K562 (cell line): ENCODE measurements around the gene TECPR2. TPM values are rescaled to one million over a fixed set of nuclear protein-coding genes. Genes with fewer than 3 reads are reported as not detected.

Source experiments
- ATAC-seq: fragments of 200-7000 bp; cut with Tn5 transposase; 3 replicates; pipeline ENCODE4 v1.9.1; 2020; ENCODE audit warnings: moderate library complexity
- BruUV-seq: library from RNA; stranded (reverse); fragments of 400-500 nt; replicated peaks from 2 replicates; lab custom pipeline; 2021; lab: Mats Ljungman, UMichigan
- CTCF ChIA-PET: fragments of 300-600 bp; formaldehyde crosslinking; extraction: SDS; loops from one replicate; lab custom pipeline; 2021; ENCODE audit warnings: low intra/inter-chr PET ratio; lab: Yijun Ruan, JAX
- POLR2A ChIA-PET: fragments of 300-600, 350-650 bp; sonication (Branson Sonifier 250); formaldehyde crosslinking; extraction: SDS; loops from one replicate; lab custom pipeline; 2021; ENCODE audit warnings: antibody characterized with exemption, inconsistent platforms; lab: Yijun Ruan, JAX
- DNase-seq, 4 experiments: peaks; one replicate each; pipeline versions ENCODE4 v3.0.0 to v3.0.0-alpha.2; 2011 to 2018; ENCODE audit warnings: low spot score in 3 of 4, mixed read lengths in 3 of 4; ENCODE audit errors: extremely low read depth in 1 of 4
- FAIRE-seq: peaks from 2 replicates; lab custom pipeline; 2011; peaks lifted over from hg19 to GRCh38; lab: Jason Lieb, UNC
- H2AFZ ChIP-seq: 2 replicates; pipeline ENCODE4 v1.6.0; 2011; ENCODE audit warnings: low read depth, low read length, control low read depth, inconsistent platforms
- H3K27ac ChIP-seq: fragments of 200-600 bp; 3 replicates; pipeline ENCODE4 v1.8.0; 2011; ENCODE audit warnings: low read depth, mild to moderate bottlenecking, control low read depth, inconsistent platforms, low read length, moderate library complexity, mixed read lengths; ENCODE audit errors: extremely low read depth
- H3K27me3 ChIP-seq, 2 experiments: fragments of 300-600 bp in 1 of 2; 2 replicates in 1 of 2; 3 replicates in 1 of 2; pipeline versions ENCODE4 v1.6.0 to v1.8.0; 2011; ENCODE audit warnings: inconsistent platforms in 2 of 2, low read length in 2 of 2, mild to moderate bottlenecking in 1 of 2, mixed read lengths in 1 of 2, moderate library complexity in 1 of 2; ENCODE audit not compliant: control insufficient read depth in 2 of 2, insufficient read depth in 2 of 2
- H3K36me3 ChIP-seq: fragments of 300-600 bp; 3 replicates; pipeline ENCODE4 v1.8.0; 2011; ENCODE audit warnings: mild to moderate bottlenecking, low read length, inconsistent platforms; ENCODE audit not compliant: control insufficient read depth, insufficient read depth
- H3K4me1 ChIP-seq, 2 experiments: fragments of 200-600 bp in 1 of 2; replicated peaks in 1 of 2; 2 replicates in 1 of 2; 3 replicates in 1 of 2; pipeline versions ENCODE4 v1.5.1 to v1.8.0; 2011; ENCODE audit warnings: inconsistent platforms in 2 of 2, low read length in 2 of 2, mild to moderate bottlenecking in 1 of 2, mixed read lengths in 1 of 2, moderate library complexity in 1 of 2; ENCODE audit not compliant: control insufficient read depth in 2 of 2, insufficient read depth in 2 of 2
- H3K4me2 ChIP-seq: 2 replicates; pipeline ENCODE4 v1.6.1; 2011; ENCODE audit warnings: low read length, control low read depth, inconsistent platforms, mixed read lengths; ENCODE audit not compliant: insufficient read depth
- H3K4me3 ChIP-seq: fragments of 200-600 bp; sonication (generic), shearing (Covaris generic); 2 replicates; pipeline ENCODE4 v1.5.1; 2016; ENCODE audit warnings: control low read depth, inconsistent platforms
- H3K79me2 ChIP-seq: fragments of 200-600 bp; 3 replicates; pipeline ENCODE4 v1.8.0; 2011; ENCODE audit warnings: low read length, inconsistent platforms; ENCODE audit not compliant: control insufficient read depth, insufficient read depth
- H3K9ac ChIP-seq, 2 experiments: 2 replicates each; pipeline versions ENCODE4 v1.6.0 to v1.6.1; 2011; ENCODE audit warnings: low read depth in 2 of 2, low read length in 2 of 2, control low read depth in 1 of 2, inconsistent platforms in 1 of 2, mild to moderate bottlenecking in 1 of 2, mixed read lengths in 1 of 2; ENCODE audit not compliant: insufficient read depth in 1 of 2
- H3K9me1 ChIP-seq: one replicate; pipeline ENCODE4 v1.6.0; 2011; ENCODE audit warnings: inconsistent platforms, mild to moderate bottlenecking, low read length, moderate library complexity; ENCODE audit not compliant: control insufficient read depth, insufficient read depth
- H3K9me3 ChIP-seq: replicated peaks from 2 replicates; pipeline ENCODE4 v1.5.1; 2011; ENCODE audit warnings: low read depth, low read length, inconsistent platforms; ENCODE audit not compliant: control insufficient read depth, insufficient read depth
- H4K20me1 ChIP-seq: replicated peaks from 2 replicates; pipeline ENCODE4 v1.6.1; 2011; ENCODE audit warnings: low read length, inconsistent platforms, mixed read lengths; ENCODE audit not compliant: control insufficient read depth, insufficient read depth
- CCNT2 ChIP-seq: IDR thresholded peaks from 2 replicates; pipeline ENCODE4 v1.6.1; 2011; ENCODE audit warnings: borderline replicate concordance, low read depth, mild to moderate bottlenecking, moderate library complexity, mixed read lengths, low read length; ENCODE audit not compliant: insufficient read length; ENCODE audit errors: extremely low read depth
- E2F3 ChIP-seq: fragments of 250-450 bp; sonication (Bioruptor Pico); IDR thresholded peaks from 2 replicates; pipeline ENCODE4 v1.4.0; 2020; ENCODE audit warnings: mild to moderate bottlenecking
- FOXK2 ChIP-seq, 2 experiments: fragments of 450-650 bp; IDR thresholded peaks in 1 of 2; conservative IDR thresholded peaks in 1 of 2; 2 replicates each; pipeline ENCODE4 v1.6.1; 2016; ENCODE audit warnings: low read depth in 2 of 2, mild to moderate bottlenecking in 1 of 2
- IRF2 ChIP-seq: sonication (generic); formaldehyde crosslinking; IDR thresholded peaks from 2 replicates; pipeline ENCODE4 v1.8.1; 2022; ENCODE audit warnings: mild to moderate bottlenecking, missing genetic modification reagents
- MED1 ChIP-seq: sonication (generic); formaldehyde crosslinking; IDR thresholded peaks from 2 replicates; pipeline ENCODE4 v1.8.1; 2023; ENCODE audit warnings: missing genetic modification reagents, borderline replicate concordance
- NFIC ChIP-seq: fragments of 450-650 bp; IDR thresholded peaks from 2 replicates; pipeline ENCODE4 v1.6.1; 2017; ENCODE audit warnings: mild to moderate bottlenecking, inconsistent platforms
- POLR2B ChIP-seq: fragments of 450-650 bp; IDR thresholded peaks from 2 replicates; pipeline ENCODE4 v1.6.1; 2018; ENCODE audit warnings: low read depth; ENCODE audit not compliant: partially characterized antibody
- SRSF1 ChIP-seq: fragments of 200-400 bp; formaldehyde crosslinking; IDR thresholded peaks from 2 replicates; pipeline ENCODE4 v1.6.1; 2017; ENCODE audit warnings: mild to moderate bottlenecking, low read depth, low read length, moderate library complexity
- ZKSCAN8 ChIP-seq: fragments of 200-800 bp; sonication (Bioruptor generic); IDR thresholded peaks from 2 replicates; pipeline ENCODE4 v1.6.1; 2016; ENCODE audit warnings: missing genetic modification characterization, missing compliant biosample characterization
- WGBS: fragments of 100-300 bp; shearing (Covaris generic); methylation state at CpG from one replicate; pipeline ENCODE4 v1.1.6; 2016; ENCODE audit warnings: low coverage, mixed read lengths; ENCODE audit not compliant: insufficient coverage; ENCODE audit errors: missing lambda C conversion rate; 5-methylcytosine and 5-hydroxymethylcytosine counted together
- in situ Hi-C: fragments of 300-500 bp; cut with MboI; formaldehyde crosslinking; loops from 4 replicates; pipeline ENCODE4 v1.15.0; 2018; ENCODE audit warnings: inconsistent platforms, mixed read lengths
- intact Hi-C: fragments of 100-400 bp; cut with micrococcal nuclease; formaldehyde crosslinking; loops from 2 replicates; pipeline ENCODE4 v1.14.2; 2022
- polyA plus RNA-seq, 8 experiments: library from polyadenylated mRNA; depleted of rRNA in 4 of 8; stranded (reverse) in 5 of 8; unstranded in 3 of 8; fragments of >200 nt; fragmentation: Nextera tagmentation in 2 of 8; fragmentation: Illumina TruSeq in 1 of 8; extraction: Ambion mirVana in 2 of 8; extraction: Trizol in 1 of 8; gene quantifications; 2 replicates each; pipeline versions ENCODE4 v1.2.1 to v1.2.3, GENCODE V29; 2011 to 2014; ENCODE audit warnings: inconsistent platforms in 1 of 8, missing spikeins in 1 of 8
- total RNA-seq, 7 experiments: library from RNA; depleted of rRNA in 6 of 7; stranded (reverse); fragments of >200 nt in 6 of 7; fragmentation: Illumina TruSeq in 2 of 7; extraction: Trizol in 2 of 7; gene quantifications; 2 replicates each; pipeline versions ENCODE4 v1.2.1 to v1.2.3, GENCODE V29; 2011 to 2021; ENCODE audit warnings: low replicate concordance in 1 of 7

The TECPR2 gene
- total and polyA plus RNA-seq, 9 of the 15 experiments (the other 6 are each of a cell fraction or from before 2014, with no cell fraction given), result 0.04 to 3.0 (median 0.83) TPM

DNA sequence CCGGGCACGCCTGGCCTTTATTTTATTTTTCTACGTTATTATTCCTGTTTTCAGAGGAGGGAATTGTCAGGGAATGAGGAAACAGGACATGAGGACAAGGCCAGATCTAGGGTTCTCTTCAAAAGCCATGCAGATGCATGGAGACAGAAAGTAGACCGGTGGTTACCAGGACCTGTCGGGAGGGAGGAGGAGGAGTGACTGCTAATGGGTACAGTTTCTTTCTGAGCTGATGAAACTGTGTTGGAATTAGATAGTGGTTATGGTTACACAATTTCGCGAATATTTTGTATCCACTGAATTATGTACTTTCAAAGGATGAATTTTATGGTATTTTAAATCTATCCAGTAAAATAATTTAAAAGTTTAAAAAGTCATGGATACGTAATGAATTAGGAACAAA lies 31.9 kb upstream of the TECPR2 start:
- Histone ChIP-seq H3K9ac (no peak overlapping the region), H3K4me3 (no peak overlapping the region), H3K4me2 (no peak overlapping the region), H3K9me1 (no peaks in the 10 kb centered on the region), H3K36me3 (peaks cover 9% of the 10 kb centered on the region; the same call in 1 of the 3 replicates), H4K20me1 (no peaks in the 10 kb centered on the region), H3K79me2 (no peaks in the 10 kb centered on the region), H3K4me1 (peaks cover 0 to 4% of the 10 kb centered on the region in 2 experiments; a peak in 4 of 5 replicates), H3K27me3 (no peaks in the 10 kb centered on the region), H2AFZ (no peak overlapping the region), H3K9me3 (no peaks in the 10 kb centered on the region), H3K27ac (no peak overlapping the region)
- BruUV-seq, result no TSS peak
- in situ Hi-C loops (no loop called here), intact Hi-C loops (no loop called here)
- DNase-seq (no peak), FAIRE-seq (no peak), ATAC-seq (no peak)
- ChIA-PET CTCF (no interaction called here), POLR2A (no interaction called here)
- no peak for TF ChIP-seq MED1 (CRISPR knock-in tag)
- no peak for TF ChIP-seq NFIC
- TF ChIP-seq E2F3 (CRISPR knock-in tag), result no peak
- TF ChIP-seq SRSF1, result no peak
- TF ChIP-seq CCNT2, result no peak
- no peak for TF ChIP-seq IRF2 (CRISPR knock-in tag)
- no peak for TF ChIP-seq ZKSCAN8 (CRISPR knock-in tag)
- TF ChIP-seq POLR2B, result no peak
- TF ChIP-seq FOXK2 (conservative IDR thresholded peaks at IDR 0.05 in 1 of 2, IDR thresholded peaks at IDR 0.05 in 1 of 2; ENCODE audit: low read depth in 2 of 2), result no peak
- WGBS, result 76% methylated on average over 5 of the region's 8 CpGs
